WI38 (cell line): Measurements from ENCODE around the gene RBM17.

Experiments used
- H3K4me3 ChIP-seq: 2 replicates; pipeline ENCODE4 v1.5.1; 2011; ENCODE audit warnings: low read depth, mild to moderate bottlenecking, control low read depth, low read length
- CTCF ChIP-seq: IDR thresholded peaks from 2 replicates; pipeline ENCODE4 v1.5.1; 2012; ENCODE audit warnings: low read depth, mild to moderate bottlenecking, control low read depth, low read length

RBM17 gene

GRCh38 chr10:6065835-6066234 is 23.0 kb upstream of the RBM17 start:
- TF ChIP-seq CTCF, result no peak
- H3K4me3 ChIP-seq, result no peak overlapping the region

GRCh38 chr10:6067457-6067856 is 21.4 kb upstream of the RBM17 start:
- TF ChIP-seq CTCF, result no peak

GRCh38 chr10:6068006-6068405 is 20.8 kb upstream of the RBM17 start:
- no peak overlapping the region for H3K4me3 ChIP-seq
- no peak for TF ChIP-seq CTCF

More at GRCh38 chr10:6067457-6067856, 21.4 kb upstream of the RBM17 start:
- H3K4me3 ChIP-seq, result no peak overlapping the region

GRCh38 chr10:6068422-6068821 is 20.4 kb upstream of the RBM17 start:
- no peak for TF ChIP-seq CTCF
- no peak overlapping the region for H3K4me3 ChIP-seq

GRCh38 chr10:6069081-6069931 is 19.5 kb upstream of the RBM17 start:
- TF ChIP-seq CTCF, result no peak
- no peak overlapping the region for H3K4me3 ChIP-seq

- no peak for TF ChIP-seq CTCF
These were observed 18.2 kb upstream of the RBM17 start for GRCh38 chr10:6070660-6071059.

GRCh38 chr10:6071181-6072175 is 17.4 kb upstream of the RBM17 start:
- no peak overlapping the region for H3K4me3 ChIP-seq
- no peak for TF ChIP-seq CTCF

More at GRCh38 chr10:6070660-6071059, 18.2 kb upstream of the RBM17 start:
- no peak overlapping the region for H3K4me3 ChIP-seq
